GM12865 (cell line): ENCODE results near the gene IFT25.
A peak's percentile ranks its signal among the peaks of the same experiment; 100 is the strongest.

ENCODE experiments used
- DNase-seq: peaks from one replicate; pipeline ENCODE4 v3.0.0; 2010; ENCODE audit warnings: low read depth
- H3K4me3 ChIP-seq: 2 replicates; pipeline ENCODE4 v1.5.1; 2011; ENCODE audit warnings: mild to moderate bottlenecking, low read depth, low read length, control low read depth
- CTCF ChIP-seq: IDR thresholded peaks from 2 replicates; pipeline ENCODE4 v1.5.1; 2011; ENCODE audit warnings: low read length, control low read depth, low read depth, inconsistent platforms; ENCODE audit not compliant: insufficient read depth; ENCODE audit errors: missing control alignments

The IFT25 gene

GRCh38 chr1:53946252-53947171 is 1.0 kb upstream of the IFT25 start, which contains the start of gene LRRC42:
Gene LRRC42 (plus strand): TSS chr1:53946350. CDS start chr1:53952000, 5,650 bp downstream.
- TF ChIP-seq CTCF: peak; percentile 27
- no peak for DNase-seq
- peak within 1 kb of the TSS; percentile 84 for H3K4me3 ChIP-seq

- H3K4me3 ChIP-seq: peak overlapping the region; percentile 81
- no peak for TF ChIP-seq CTCF
- no peak for DNase-seq
Observed at GRCh38 chr1:53945183-53945432, 391 bp downstream of the IFT25 start.

- H3K4me3 ChIP-seq: peak overlapping the region; percentile 81
- TF ChIP-seq CTCF: no peak
- no peak for DNase-seq
Observed at GRCh38 chr1:53944469-53945182, 873 bp downstream of the IFT25 start.

GRCh38 chr1:53943490-53944043 is 1.9 kb downstream of the IFT25 start:
- no peak overlapping the region for H3K4me3 ChIP-seq
- DNase-seq: no peak
- TF ChIP-seq CTCF: no peak

GRCh38 chr1:53943090-53943489 is 2.4 kb downstream of the IFT25 start:
- no peak for DNase-seq
- no peak for TF ChIP-seq CTCF
- no peak overlapping the region for H3K4me3 ChIP-seq

- H3K4me3 ChIP-seq: no peak overlapping the region
- DNase-seq: no peak
- no peak for TF ChIP-seq CTCF
Observed at GRCh38 chr1:53942127-53942957, 3.2 kb downstream of the IFT25 start.
